Adrenal gland (tissue), 5 donors: ENCODE results near the gene PLSCR1.

Experiments
- CTCF ChIP-seq, 6 experiments: fragments of 450-650 bp in 4 of 6; fragments of 200-600 bp in 2 of 6; sonication (generic) in 1 of 6; IDR thresholded peaks; 1 replicate in 5 of 6; 2 replicates in 1 of 6; pipeline versions ENCODE4 v1.5.1 to v1.8.0; 2016 to 2021; ENCODE audit warnings: antibody characterized with exemption in 6 of 6, mild to moderate bottlenecking in 2 of 6, moderate library complexity in 1 of 6
- POLR2A ChIP-seq, 2 donors: fragments of 450-650 bp; IDR thresholded peaks; one replicate each; pipeline ENCODE4 v1.6.1; 2017; ENCODE audit warnings: antibody characterized with exemption in 2 of 2, mild to moderate bottlenecking in 2 of 2, moderate library complexity in 1 of 2
- donor health status: DM: no; HTN: no; CAD: no.

DNA sequence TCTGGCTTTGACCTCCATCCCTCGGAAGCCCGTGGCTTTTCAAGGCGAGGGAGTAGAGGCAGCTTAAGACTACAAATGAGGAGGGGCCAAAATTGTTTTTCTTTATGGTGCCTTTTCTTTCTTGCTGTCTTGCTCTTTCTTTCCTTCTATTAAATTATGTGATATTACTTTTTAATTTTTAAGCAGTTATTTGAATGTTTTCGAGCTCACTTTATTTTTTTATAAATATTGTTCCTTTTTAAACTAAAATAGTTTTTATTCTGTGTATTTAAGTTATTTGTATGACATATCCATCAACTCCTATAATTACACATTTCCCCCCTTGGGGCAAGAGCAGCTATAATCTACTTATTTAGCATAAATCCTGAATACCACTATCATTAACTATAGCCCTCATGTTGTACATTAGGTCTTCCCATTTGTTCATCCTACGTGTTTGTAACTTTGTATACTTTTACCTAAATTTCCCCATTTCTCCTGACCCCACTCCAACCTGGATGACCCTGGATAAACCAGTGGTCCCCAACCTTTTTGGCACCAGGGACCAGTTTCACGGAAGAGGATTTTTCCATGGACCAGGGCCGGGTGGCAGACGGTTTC lies 622 bp upstream of the PLSCR1 start:
- TF ChIP-seq CTCF (IDR thresholded peaks at IDR 0.05) (no peak), POLR2A (IDR thresholded peaks at IDR 0.05) (no peak)
